ENCODE results near the gene SLC6A8.

DNA sequence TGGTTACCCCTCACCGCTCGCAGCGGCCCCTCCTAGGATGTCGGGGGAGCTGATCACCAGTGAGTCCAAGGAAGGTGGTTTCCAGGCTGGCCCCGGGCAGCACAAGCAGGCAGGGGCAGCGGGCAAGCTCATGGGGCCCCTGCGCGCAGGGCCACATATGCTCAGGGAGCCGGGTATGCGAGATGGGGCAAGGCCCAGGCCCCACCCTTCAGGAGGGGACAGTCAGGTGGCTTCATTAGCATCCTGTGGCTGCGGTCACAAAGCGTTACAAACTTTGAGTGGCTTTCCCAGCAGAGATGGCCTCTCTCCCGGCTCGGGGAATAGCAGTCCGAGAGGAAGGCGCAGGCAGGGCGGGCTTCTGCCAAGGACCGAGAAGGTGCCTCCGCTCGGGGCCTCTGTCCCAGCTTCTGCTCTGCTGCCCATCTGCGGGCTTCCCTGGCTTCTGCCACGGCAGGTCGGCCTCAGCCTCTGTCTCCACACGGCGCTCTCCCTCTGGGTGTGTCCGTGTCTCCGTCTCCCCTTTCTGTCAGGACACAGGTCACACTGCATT, 50.4 kb downstream of the SLC6A8 start:
- TF ChIP-seq, protein P1, sequence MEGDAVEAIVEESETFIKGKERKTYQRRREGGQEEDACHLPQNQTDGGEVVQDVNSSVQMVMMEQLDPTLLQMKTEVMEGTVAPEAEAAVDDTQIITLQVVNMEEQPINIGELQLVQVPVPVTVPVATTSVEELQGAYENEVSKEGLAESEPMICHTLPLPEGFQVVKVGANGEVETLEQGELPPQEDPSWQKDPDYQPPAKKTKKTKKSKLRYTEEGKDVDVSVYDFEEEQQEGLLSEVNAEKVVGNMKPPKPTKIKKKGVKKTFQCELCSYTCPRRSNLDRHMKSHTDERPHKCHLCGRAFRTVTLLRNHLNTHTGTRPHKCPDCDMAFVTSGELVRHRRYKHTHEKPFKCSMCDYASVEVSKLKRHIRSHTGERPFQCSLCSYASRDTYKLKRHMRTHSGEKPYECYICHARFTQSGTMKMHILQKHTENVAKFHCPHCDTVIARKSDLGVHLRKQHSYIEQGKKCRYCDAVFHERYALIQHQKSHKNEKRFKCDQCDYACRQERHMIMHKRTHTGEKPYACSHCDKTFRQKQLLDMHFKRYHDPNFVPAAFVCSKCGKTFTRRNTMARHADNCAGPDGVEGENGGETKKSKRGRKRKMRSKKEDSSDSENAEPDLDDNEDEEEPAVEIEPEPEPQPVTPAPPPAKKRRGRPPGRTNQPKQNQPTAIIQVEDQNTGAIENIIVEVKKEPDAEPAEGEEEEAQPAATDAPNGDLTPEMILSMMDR (IDR thresholded peaks at IDR 0.05; ENCODE audit: low read depth, low read length) = no peak
- no peak for TF ChIP-seq EZH2phosphoT487 (IDR thresholded peaks at IDR 0.05; ENCODE audit: low read depth)

Measured in OCI-LY3 (cell line).